Adrenal gland (tissue), 12 donors: Measurements from ENCODE around the gene FLYWCH1. TPM values are rescaled to one million over a fixed set of nuclear protein-coding genes. Genes with fewer than 3 reads are reported as not detected.

Source experiments
- DNase-seq, 7 donors: peaks; one replicate each; pipeline ENCODE4 v3.0.0-alpha.2; 2019 to 2020
- H3K27ac ChIP-seq, 5 donors: fragments of 200-600 bp; sonication (generic) in 4 of 5; 1 replicate in 3 of 5; 2 replicates in 2 of 5; pipeline versions ENCODE4 v1.5.1 to v1.8.0; 2016 to 2020; ENCODE audit warnings: mild to moderate bottlenecking in 1 of 5
- H3K27me3 ChIP-seq: fragments of 200-600 bp; 2 replicates; pipeline ENCODE4 v1.8.0; 2021
- H3K36me3 ChIP-seq, 2 donors: fragments of 200-600 bp; replicated peaks in 1 of 2; 1 replicate in 1 of 2; 2 replicates in 1 of 2; pipeline versions ENCODE4 v1.5.1 to v1.8.0; 2018 to 2022
- H3K4me1 ChIP-seq, 2 donors: fragments of 200-600 bp; replicated peaks in 1 of 2; 1 replicate in 1 of 2; 2 replicates in 1 of 2; pipeline versions ENCODE4 v1.5.1 to v1.8.0; 2018 to 2021
- H3K4me3 ChIP-seq, 4 donors: fragments of 200-600 bp; sonication (generic) in 3 of 4; one replicate each; pipeline ENCODE4 v1.5.1; 2016 to 2018
- H3K9me3 ChIP-seq, 3 donors: fragments of 200-600 bp; sonication (generic) in 1 of 3; replicated peaks in 1 of 3; 1 replicate in 2 of 3; 2 replicates in 1 of 3; pipeline versions ENCODE4 v1.5.1 to v1.8.0; 2016 to 2021
- CTCF ChIP-seq, 6 experiments: fragments of 450-650 bp in 4 of 6; fragments of 200-600 bp in 2 of 6; sonication (generic) in 1 of 6; IDR thresholded peaks; 1 replicate in 5 of 6; 2 replicates in 1 of 6; pipeline versions ENCODE4 v1.5.1 to v1.8.0; 2016 to 2021; ENCODE audit warnings: antibody characterized with exemption in 6 of 6, mild to moderate bottlenecking in 2 of 6, moderate library complexity in 1 of 6
- POLR2A ChIP-seq, 2 donors: fragments of 450-650 bp; IDR thresholded peaks; one replicate each; pipeline ENCODE4 v1.6.1; 2017; ENCODE audit warnings: antibody characterized with exemption in 2 of 2, mild to moderate bottlenecking in 2 of 2, moderate library complexity in 1 of 2
- WGBS, 4 donors: extraction: QIAGEN DNeasy Blood & Tissue Kit in 2 of 4; methylation state at CpG; one replicate each; pipeline versions ENCODE4 v1.1.5 to v1.1.7; 2013 to 2017; 5-methylcytosine and 5-hydroxymethylcytosine counted together
- intact Hi-C, 2 donors: fragments of 100-400 bp; cut with DNase I; formaldehyde crosslinking; loops; one replicate each; pipeline versions ENCODE4 v1.14.1 to v1.15.0; 2022 to 2023
- polyA plus RNA-seq, 3 donors: library from polyadenylated mRNA; stranded (reverse); fragments of 200-250 nt in 2 of 3; fragments of 350-450 nt in 1 of 3; fragmentation: Illumina TruSeq in 1 of 3; extraction: RNeasy Lipid Tissue Mini Kit (QIAGEN cat#74804) in 1 of 3; gene quantifications; one replicate each; pipeline ENCODE4 v1.2.3, GENCODE V29; 2013 to 2014
- total RNA-seq, 9 donors: library from RNA; depleted of rRNA in 4 of 9; stranded (reverse); fragments of >200 nt in 4 of 9; fragments of 120-200 nt in 1 of 9; fragmentation: NEBNext Ultra II Directional in 1 of 9; extraction: Animal tissue kit (Norgen Biotek cat#: 25700) in 1 of 9; gene quantifications; one replicate each; pipeline versions ENCODE4 v1.1.0 to v1.2.4, GENCODE V29; 2013 to 2023
- donor health status: healthy with polysubstance abuse.
- donor health status: Bipolar disorder and iron deficiency.
- donor health status: DM: yes; HTN: yes; CAD: no.
- donor health status: DM: no; HTN: no; CAD: no.
- donor health status: DM: no; HTN: no; CAD: no.
- donor health status: DM: yes; HTN: yes; CAD: no.

The FLYWCH1 gene
- total and polyA plus RNA-seq, 12 donors: 3.3 to 89.8 (median 50.4) TPM

GRCh38 chr16:2899564-2900072 lies 12.1 kb upstream of the FLYWCH1 start:
- H3K4me1 ChIP-seq: peaks cover 0 to 8% of the 10 kb centered on the region in 2 donors
- intact Hi-C loops: no loop called here
- H3K4me3 ChIP-seq: no peak overlapping the region
- H3K9me3 ChIP-seq: no peaks in the 10 kb centered on the region
- peaks cover 0 to 14% of the 10 kb centered on the region in 2 donors for H3K36me3 ChIP-seq
- TF ChIP-seq POLR2A (IDR thresholded peaks at IDR 0.05) (no peak), CTCF (IDR thresholded peaks at IDR 0.05) (no peak)
- 88 to 94% (median 90%) methylated on average over 13 of the region's 13 CpGs for WGBS, 4 donors
- no peaks in the 10 kb centered on the region for H3K27me3 ChIP-seq
- H3K27ac ChIP-seq: no peak overlapping the region
- DNase-seq: no peak

DNA sequence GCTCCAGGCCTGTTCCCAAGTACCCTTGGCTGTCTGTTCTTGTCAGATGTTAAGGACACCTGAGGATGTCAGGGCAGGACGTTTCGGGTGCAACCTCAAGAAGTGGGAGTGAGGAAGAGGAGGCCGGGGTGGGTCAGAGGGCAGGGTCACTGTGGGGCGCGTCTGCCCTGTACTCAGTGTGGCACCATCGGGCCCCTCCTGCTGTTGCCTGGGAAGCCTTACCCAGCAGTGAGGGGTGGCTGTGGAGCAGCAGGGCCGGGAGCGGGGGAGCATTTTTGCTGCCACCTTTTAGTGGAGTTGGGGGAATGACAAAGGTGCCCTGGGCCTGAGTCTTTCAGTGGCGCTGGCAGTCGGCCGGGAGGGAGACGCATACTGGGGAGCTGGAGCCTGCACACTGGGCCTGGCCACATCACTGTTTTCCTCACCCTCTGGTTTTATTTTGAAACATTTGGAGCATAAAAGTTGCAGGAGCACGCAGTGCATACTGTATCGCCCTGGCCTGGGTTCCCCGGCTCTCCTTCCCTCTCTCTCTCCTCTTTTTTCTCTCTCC lies 11.1 kb upstream of the FLYWCH1 start:
- Histone ChIP-seq H3K4me3 (no peak overlapping the region), H3K27me3 (no peaks in the 10 kb centered on the region), H3K4me1 (peaks cover 0 to 8% of the 10 kb centered on the region in 2 donors), H3K27ac (no peak overlapping the region), H3K9me3 (no peaks in the 10 kb centered on the region), H3K36me3 (peaks cover 0 to 11% of the 10 kb centered on the region in 2 donors)
- intact Hi-C loops: no loop called here
- TF ChIP-seq POLR2A (IDR thresholded peaks at IDR 0.05) (no peak), CTCF (IDR thresholded peaks at IDR 0.05) (no peak)
- 89 to 93% (median 92%) methylated on average over 13 to 15 of the region's 15 CpGs for WGBS, 4 donors
- no peak for DNase-seq

GRCh38 chr16:2902337-2903130 lies 9.2 kb upstream of the FLYWCH1 start:
- Histone ChIP-seq H3K4me1 (peaks cover 0 to 15% of the 10 kb centered on the region in 2 donors), H3K9me3 (no peaks in the 10 kb centered on the region), H3K4me3 (no peak overlapping the region), H3K27me3 (no peaks in the 10 kb centered on the region), H3K36me3 (no peaks in the 10 kb centered on the region), H3K27ac (no peak overlapping the region)
- WGBS, 4 donors: 91 to 97% (median 94%) methylated on average over 9 of the region's 9 CpGs
- DNase-seq: no peak
- no peak for TF ChIP-seq CTCF (IDR thresholded peaks at IDR 0.05)
- no peak for TF ChIP-seq POLR2A (IDR thresholded peaks at IDR 0.05)
- intact Hi-C loops: no loop called here

DNA sequence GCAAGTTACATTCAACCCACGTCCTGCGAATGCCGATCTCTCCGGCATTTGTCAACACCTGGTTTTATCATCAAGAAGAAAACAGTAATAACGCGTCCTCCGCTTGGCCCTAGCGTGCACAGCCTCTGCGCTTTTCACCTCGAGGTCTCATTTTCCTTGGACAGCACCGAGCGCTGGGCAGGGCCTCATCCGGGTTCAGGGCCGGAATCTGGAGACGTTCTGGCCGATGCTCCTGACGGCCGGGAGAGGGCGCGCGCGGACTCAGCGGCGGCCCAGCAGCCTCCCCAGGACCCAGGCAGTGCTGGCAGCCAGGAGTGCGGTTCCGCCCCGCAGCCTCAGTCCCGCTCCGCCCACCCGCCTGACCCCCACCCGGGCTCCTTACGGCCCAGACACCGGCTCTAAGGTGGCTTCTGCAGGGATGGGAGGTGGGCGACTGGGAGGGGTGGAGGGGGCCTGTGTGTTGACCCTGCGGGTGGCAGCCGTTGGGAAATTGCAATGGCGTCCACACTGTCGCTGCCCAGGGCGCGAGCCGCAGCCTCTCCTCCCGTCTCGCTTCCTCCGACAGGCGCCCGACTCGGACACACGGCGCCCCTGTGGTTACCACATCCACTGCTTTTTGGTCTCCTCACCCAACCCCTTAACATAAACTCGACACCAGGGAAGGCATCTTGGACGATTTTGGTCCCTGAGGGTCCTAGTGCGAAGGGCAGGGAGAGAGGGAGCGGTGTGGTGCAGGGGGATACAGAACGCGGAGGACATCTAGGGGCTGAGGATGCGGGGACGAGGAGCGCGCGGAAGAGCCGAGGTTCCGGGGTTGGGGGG lies 7.4 kb upstream of the FLYWCH1 start:
- H3K4me3 ChIP-seq: peak overlapping the region; percentile 54 to 83 (median 72)
- intact Hi-C loops: no loop called here

More for the DNA sequence above, 7.4 kb upstream of the FLYWCH1 start:
- Histone ChIP-seq H3K4me1 (peaks cover 0 to 15% of the 10 kb centered on the region in 2 donors), H3K27me3 (no peaks in the 10 kb centered on the region), H3K36me3 (no peaks in the 10 kb centered on the region), H3K9me3 (no peaks in the 10 kb centered on the region), H3K27ac (peak overlapping the region; percentile 67 to 95 (median 92))
- 1 to 5% (median 1%) methylated on average over 21 to 62 of the region's 62 CpGs for WGBS, 4 donors
- DNase-seq: peak; percentile 87 to 94 (median 88)
- TF ChIP-seq CTCF (IDR thresholded peaks at IDR 0.05) (peak; percentile 75 to 95 (median 91)), POLR2A (IDR thresholded peaks at IDR 0.05) (peak in 1 of 2 donors; percentile 81)
